GM18868 (cell line): ENCODE data around the gene ATP11A.

ENCODE experiments used
- ATAC-seq: cut with Tn5 transposase; IDR thresholded peaks from one replicate; pipeline ENCODE4 v1.9.1; 2021; ENCODE audit warnings: mild to moderate bottlenecking, moderate library complexity; ENCODE audit not compliant: unreplicated experiment

Gene ATP11A

DNA sequence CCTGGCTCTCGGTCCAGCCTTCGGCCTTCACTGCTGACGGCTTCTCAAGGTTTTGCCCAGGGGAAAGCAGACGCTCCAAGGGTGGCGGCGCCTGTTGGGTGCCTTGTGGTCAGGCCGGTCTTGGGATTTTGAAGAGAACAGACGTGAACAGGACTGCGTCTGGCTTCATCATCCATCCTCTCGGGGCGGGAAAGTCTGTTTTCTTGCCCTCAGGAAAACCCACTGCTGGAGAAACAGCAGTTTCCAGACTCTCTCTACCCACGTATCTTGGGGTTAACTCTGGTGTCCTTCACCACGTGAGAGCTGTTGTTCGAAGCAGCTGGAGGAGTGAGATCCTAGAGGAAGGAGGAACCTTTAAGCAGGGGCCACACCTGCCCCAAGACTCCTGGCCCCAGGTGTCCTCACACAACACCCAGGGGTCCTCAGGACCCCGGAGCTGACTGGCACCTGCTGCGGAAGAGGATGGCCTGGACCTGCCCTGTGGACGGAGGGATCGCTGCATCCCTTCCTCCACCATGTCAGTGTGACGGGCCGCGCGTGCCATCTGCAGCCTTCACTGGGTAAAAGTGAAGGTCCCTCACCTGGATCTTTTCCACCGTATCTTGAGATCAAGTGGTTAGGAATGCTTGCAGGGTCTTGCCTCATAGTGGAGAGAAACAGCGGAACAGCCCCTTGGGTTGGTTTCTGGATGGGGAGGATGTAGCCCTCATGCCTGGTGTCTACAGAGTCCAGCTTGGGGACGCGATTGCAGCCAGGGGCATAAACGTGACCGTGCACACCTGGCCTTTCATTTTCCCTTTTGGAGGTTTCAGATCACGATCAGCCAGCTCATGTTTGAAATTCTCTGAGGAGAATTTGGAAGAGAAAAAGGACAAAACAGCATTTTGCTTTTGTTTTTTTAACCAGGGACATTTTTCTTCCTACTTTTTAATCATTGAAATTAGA, 209.7 kb downstream of the ATP11A start:
- no peak for ATAC-seq

DNA sequence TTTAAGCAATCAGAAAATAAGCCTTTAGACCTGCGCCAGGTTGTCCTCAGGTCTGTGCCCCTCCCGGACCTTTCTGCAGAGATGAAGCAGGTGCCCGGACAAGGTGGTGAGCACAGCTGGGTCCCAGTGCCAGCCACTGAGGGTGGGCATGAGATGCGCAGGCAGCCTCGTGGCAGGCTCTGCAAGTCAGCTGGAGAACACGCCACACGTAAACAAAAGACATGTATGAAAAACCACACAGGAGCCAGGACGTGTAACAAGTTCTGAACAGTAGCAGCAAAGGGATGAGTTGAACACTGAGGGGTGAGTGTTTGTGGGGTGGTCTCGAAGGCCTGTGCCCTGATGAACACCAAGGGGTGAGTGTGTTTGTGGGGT, 210.4 kb downstream of the ATP11A start:
- ATAC-seq: no peak

DNA sequence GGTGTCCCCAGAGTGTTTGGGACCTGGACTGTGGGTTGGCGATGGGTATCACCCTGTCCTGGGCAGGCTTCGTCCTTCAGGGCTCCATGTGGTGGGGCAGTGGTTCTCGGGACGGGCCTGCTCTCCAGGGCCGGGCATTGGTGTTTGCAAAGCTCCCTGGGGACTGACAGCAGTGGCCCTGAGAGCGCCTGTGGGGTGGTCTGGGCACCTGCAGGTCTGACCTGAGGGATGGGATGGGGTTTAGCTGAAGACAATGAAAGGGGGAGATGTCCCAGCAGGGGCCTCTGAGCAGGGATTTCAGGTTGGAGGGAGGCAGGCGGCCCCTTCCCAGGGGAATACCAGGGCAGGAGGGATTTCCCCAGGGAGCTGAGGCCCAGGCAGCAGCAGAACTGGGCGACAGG, 210.9 kb downstream of the ATP11A start:
- no peak for ATAC-seq

- ATAC-seq: no peak
Observed at GRCh38 chr13:112902101-112902651, 212.3 kb downstream of the ATP11A start.

DNA sequence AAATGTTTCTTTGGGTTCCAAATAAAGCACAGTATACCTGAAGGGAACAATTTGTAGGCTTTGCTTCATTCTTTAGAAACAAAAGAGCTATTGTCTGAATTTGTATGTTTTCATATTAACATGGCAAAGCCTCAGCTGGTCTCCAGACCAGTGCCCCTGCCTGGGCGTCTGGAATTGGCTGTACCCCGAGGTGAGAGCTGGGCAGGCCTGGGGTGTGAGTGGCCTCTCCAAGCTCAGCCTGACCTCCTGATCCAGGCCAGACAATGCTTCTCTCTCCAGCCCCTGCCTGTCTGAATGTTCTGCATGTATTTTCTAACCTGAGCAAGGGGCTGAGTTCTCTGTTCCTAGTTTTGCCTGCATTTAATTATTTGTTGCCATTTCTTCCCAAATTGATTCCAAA, 212.8 kb downstream of the ATP11A start:
- no peak for ATAC-seq

DNA sequence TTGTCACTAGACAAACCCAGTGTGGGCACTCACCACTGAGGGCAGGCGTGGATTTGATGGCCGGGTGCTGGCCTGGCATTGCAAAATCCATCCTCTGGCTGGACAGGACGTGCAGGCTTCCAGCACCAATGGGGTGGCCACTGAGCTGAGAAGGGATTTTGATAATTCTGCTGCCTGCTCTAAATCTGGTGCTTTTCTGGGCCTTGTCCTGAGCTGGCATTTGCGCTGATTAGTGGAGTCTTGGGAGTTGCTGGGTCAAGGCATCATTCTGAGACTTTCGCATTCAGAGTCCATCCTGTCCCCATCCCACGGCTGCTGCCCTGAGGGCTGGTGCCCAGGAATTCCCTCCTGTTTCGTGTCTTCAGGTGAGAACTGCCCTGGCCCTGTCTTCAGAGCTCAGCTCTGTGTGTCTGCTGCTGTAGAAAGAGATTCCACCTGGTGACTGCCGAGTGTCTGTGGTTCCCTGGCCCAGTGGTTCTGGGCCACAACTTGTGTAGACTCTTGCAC, 213.3 kb downstream of the ATP11A start:
- no peak for ATAC-seq

GRCh38 chr13:112903606-112904195, 213.9 kb downstream of the ATP11A start:
- ATAC-seq: no peak

GRCh38 chr13:112904436-112904960, 214.7 kb downstream of the ATP11A start:
- no peak for ATAC-seq

- ATAC-seq: no peak
Observed at GRCh38 chr13:112905086-112905485, 215.2 kb downstream of the ATP11A start.

- no peak for ATAC-seq
Observed at GRCh38 chr13:112905619-112905989, 215.8 kb downstream of the ATP11A start.

DNA sequence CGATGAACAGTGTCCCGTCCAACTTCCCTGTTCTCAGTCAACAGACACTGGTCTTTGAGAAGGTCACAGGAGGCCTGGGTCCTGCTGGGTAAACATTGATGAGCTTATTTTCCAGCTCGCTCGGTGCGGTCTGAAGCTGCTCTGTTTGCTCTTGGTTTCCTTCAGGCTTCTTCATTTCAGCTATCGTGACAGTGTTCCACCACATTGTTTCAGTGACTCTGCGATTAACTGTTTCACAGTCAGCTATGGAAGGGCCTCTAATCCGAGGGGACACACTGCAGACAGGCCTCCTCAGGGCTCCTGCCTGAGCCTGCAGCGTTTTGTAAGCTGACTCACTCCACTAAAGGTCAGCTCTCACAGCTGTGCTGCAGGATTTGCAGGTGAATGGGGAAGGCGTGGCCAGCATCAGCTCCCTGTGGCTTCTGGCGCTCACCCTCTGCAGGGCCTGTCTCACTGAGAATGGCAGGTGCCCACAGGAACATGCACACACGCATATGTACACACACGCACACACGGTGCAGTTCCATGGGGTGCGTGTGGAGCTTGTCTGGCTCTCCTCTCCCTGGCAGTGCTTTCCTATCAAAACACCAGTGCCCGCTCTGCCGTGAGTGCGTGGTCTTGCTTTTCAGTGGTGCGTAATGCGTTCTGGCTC, 216.3 kb downstream of the ATP11A start:
- no peak for ATAC-seq

- ATAC-seq: no peak
Observed at GRCh38 chr13:112907286-112907685, 217.4 kb downstream of the ATP11A start.

GRCh38 chr13:112907871-112908331, 218.1 kb downstream of the ATP11A start:
- ATAC-seq: no peak

DNA sequence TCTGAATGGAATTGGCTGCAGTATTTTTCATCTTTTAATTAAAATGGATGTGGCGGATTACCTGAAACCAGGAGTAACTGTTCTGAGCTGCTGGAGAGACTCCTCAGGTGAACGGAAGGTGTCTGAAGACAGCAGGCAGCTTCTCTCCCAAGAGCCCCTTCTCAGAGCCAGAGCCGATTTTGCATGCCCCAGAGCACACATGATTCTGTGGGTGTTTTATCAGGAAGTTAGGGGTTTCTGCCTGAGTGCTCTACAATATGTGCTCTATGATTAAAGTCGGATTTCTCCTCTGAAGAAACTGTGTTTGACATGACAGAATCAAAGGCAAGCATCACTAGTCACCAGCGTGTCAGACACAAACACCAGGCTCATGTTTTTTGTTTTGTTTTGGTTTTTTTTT, 218.5 kb downstream of the ATP11A start:
- no peak for ATAC-seq

DNA sequence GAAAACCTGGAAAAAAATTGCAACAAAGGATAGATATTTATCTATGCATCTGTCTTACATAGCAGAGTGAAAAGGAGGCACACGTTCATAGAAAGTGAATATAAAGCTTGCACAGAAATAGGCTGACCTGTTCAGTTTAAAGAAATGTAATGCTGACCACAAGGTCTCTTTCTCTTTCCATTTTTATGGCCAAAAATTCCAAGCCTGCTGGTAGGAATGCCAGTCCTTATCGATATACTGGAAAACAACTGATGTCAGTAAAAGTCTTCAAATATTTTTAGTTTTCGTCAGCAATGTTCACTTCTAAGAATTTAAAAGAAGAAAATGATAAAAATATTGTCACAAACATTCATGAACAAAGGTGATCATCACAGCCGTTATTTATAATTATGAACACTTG, 220.2 kb downstream of the ATP11A start:
- no peak for ATAC-seq

DNA sequence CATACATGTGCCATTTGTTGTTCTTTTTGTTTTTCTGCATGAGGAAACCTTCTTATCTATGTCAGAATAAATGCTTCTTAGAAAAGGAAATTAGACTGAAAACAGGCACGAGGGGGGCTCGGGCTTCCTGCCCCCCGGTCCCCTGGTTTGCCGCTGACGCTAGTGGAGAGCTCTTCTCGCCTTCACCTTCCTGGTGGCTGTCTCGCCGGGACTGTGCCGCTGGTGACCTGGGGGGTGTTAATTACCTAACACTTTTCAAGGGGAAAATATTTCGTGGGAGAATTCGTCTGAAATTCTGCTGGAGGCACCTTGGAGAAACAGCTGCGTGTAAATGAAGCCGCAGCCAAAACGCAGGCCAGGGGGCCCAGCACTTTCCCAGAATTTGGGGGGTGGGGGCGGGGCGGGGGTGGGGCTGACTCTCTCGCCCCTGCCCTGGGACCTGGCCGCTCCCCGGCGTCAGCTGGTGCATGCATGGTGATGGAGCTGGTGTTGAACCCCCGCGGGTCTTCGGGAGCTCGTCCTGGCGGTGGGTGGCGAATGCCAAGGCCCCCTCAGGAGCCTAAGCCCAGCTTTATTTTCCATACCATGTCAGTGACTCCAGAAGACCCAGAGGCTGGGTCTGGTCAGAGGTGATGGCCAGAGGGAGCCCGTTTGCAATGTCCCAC, 220.9 kb downstream of the ATP11A start:
- no peak for ATAC-seq

DNA sequence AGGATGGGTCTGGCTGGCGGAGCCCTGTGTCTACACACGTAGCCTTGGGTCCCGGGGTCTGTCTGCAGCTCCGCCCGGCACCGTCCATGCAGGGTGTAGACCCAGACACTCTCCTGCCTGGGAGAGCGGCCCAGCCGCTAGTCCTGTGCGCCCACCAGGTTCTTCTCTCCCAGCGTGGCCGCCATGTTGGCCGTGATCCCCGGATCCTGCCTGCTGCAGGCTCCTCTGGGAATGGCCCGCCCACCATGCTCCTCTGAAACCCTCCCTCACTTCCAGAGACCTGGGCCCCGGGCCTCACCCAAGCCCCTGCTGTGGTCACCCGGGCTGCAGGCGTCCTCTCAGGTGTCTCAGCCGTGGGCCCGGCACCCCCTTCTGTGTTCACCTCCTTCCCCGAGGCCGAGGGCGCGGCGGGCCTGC, 221.5 kb downstream of the ATP11A start:
- ATAC-seq: no peak

DNA sequence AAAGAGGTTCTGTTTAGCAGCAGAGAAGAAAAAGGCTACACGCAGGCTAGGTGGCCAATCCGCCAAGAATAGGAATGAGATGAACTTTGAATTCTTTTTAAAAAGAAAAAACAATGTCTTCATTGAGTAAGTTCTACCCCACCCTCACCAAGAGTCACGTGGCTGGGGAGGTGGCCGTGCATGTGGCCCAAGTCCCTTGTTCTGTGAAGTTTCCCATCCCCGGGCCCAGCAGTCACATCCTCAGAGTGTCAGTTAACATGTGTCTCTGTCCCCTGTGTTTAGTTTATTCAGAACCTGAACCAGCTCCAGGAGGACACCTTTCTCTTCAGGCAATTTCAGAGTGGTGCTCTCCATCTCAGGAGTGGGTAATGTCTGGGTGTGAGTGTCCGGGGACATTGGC, 222.0 kb downstream of the ATP11A start:
- no peak for ATAC-seq

GRCh38 chr13:112912726-112913440, 223.0 kb downstream of the ATP11A start:
- no peak for ATAC-seq

DNA sequence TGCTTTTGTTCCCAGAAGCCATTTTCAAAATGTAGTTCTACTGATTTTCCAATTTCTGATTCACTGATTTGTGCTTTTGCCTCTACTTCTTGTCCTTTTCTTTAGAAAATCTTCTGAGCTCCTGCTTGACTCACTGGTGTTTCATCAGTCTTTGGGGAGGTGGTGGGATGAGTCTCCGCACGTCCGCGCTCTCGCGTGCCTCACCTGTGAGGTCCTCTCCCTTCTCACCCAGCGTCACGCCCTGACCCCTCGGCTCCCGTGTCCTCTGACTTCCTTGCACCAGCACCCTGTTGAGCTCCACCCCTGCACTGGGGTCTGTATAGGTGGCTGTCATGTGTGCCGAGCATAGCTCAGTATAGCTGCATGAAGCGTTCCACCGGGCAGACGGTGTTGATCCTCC, 226.5 kb downstream of the ATP11A start:
- ATAC-seq: no peak
